ENCODE data around the gene HORMAD2.

Gene HORMAD2

GRCh38 chr22:30079952-30080533, at the start of gene HORMAD2:
HORMAD2 (plus strand) TSS chr22:30080464; CDS start chr22:30093953, 13,489 bp downstream.
- DNase-seq (ENCODE audit: low spot score): no peak
- peak within 1 kb of the TSS; percentile 48 for H3K4me3 ChIP-seq

GRCh38 chr22:30031328-30031727, 48.9 kb upstream of the HORMAD2 start:
- Histone ChIP-seq H3K27ac (no peak overlapping the region), H3K4me3 (no peak overlapping the region)
- TF ChIP-seq CTCF (IDR thresholded peaks at IDR 0.05): no peak
- no peak for DNase-seq (ENCODE audit: low spot score)

More at GRCh38 chr22:30079952-30080533, at the start of gene HORMAD2:
- no peak for TF ChIP-seq CTCF (IDR thresholded peaks at IDR 0.05)
- H3K27ac ChIP-seq: no peak within 1 kb of the TSS

- TF ChIP-seq CTCF (IDR thresholded peaks at IDR 0.05): no peak
Observed at GRCh38 chr22:30031764-30032455, 48.4 kb upstream of the HORMAD2 start.

GRCh38 chr22:30033137-30033536, 47.1 kb upstream of the HORMAD2 start:
- no peak for TF ChIP-seq CTCF (IDR thresholded peaks at IDR 0.05)
- Histone ChIP-seq H3K4me3 (no peak overlapping the region), H3K27ac (no peak overlapping the region)
- DNase-seq (ENCODE audit: low spot score): no peak

More at GRCh38 chr22:30031764-30032455, 48.4 kb upstream of the HORMAD2 start:
- DNase-seq (ENCODE audit: low spot score): no peak
- Histone ChIP-seq H3K4me3 (no peak overlapping the region), H3K27ac (no peak overlapping the region)

- no peak for TF ChIP-seq CTCF (IDR thresholded peaks at IDR 0.05)
- DNase-seq (ENCODE audit: low spot score): no peak
- Histone ChIP-seq H3K27ac (no peak overlapping the region), H3K4me3 (no peak overlapping the region)
Observed at GRCh38 chr22:30033901-30034300, 46.4 kb upstream of the HORMAD2 start.

- no peak for DNase-seq (ENCODE audit: low spot score)
- no peak for TF ChIP-seq CTCF (IDR thresholded peaks at IDR 0.05)
- H3K4me3 ChIP-seq: no peak overlapping the region
- H3K27ac ChIP-seq: no peak overlapping the region
Observed at GRCh38 chr22:30036656-30037055, 43.6 kb upstream of the HORMAD2 start.

GRCh38 chr22:30038219-30038618, 42.0 kb upstream of the HORMAD2 start:
- no peak for DNase-seq (ENCODE audit: low spot score)
- no peak for TF ChIP-seq CTCF (IDR thresholded peaks at IDR 0.05)
- no peak overlapping the region for H3K27ac ChIP-seq
- H3K4me3 ChIP-seq: no peak overlapping the region

All from coronary artery (tissue), 2 donors.